RWPE2 (cell line): ENCODE results near the gene LRRN4.
A peak's percentile ranks its signal among the peaks of the same experiment; 100 is the strongest.

Experiments used
- ATAC-seq: fragments of 200-7000 bp; cut with Tn5 transposase; 3 replicates; pipeline ENCODE4 v1.9.1; 2021; ENCODE audit warnings: low read depth
- DNase-seq: peaks from one replicate; pipeline ENCODE4 v3.0.0-alpha.2; 2020; ENCODE audit warnings: low spot score
- H3K27ac ChIP-seq: fragments of 450-650 bp; 2 replicates; pipeline ENCODE4 v1.5.1; 2017; ENCODE audit warnings: mild to moderate bottlenecking; ENCODE audit not compliant: poor library complexity, severe bottlenecking
- H3K27me3 ChIP-seq: fragments of 250-450 bp; sonication (Bioruptor Pico); 2 replicates; pipeline ENCODE4 v1.5.1; 2021; ENCODE audit warnings: mild to moderate bottlenecking, moderate library complexity; ENCODE audit not compliant: insufficient read depth, poor library complexity, severe bottlenecking
- H3K36me3 ChIP-seq: fragments of 250-450 bp; sonication (Bioruptor Pico); 2 replicates; pipeline ENCODE4 v1.5.1; 2020; ENCODE audit warnings: low read depth, mild to moderate bottlenecking, moderate library complexity
- H3K4me1 ChIP-seq: fragments of 250-450 bp; sonication (Bioruptor Pico); 2 replicates; pipeline ENCODE4 v1.5.1; 2021; ENCODE audit warnings: mild to moderate bottlenecking, moderate library complexity; ENCODE audit not compliant: insufficient read depth, poor library complexity, severe bottlenecking
- H3K4me3 ChIP-seq: fragments of 250-450 bp; sonication (Bioruptor Pico); 2 replicates; pipeline ENCODE4 v1.5.1; 2021; ENCODE audit warnings: mild to moderate bottlenecking, moderate library complexity; ENCODE audit not compliant: severe bottlenecking
- H3K9me3 ChIP-seq: fragments of 250-450 bp; sonication (Bioruptor Pico); 2 replicates; pipeline ENCODE4 v1.5.1; 2021; ENCODE audit warnings: mild to moderate bottlenecking, moderate library complexity; ENCODE audit not compliant: severe bottlenecking
- TF ChIP-seq, protein P1 (sequence below): fragments of 450-650 bp; IDR thresholded peaks from one replicate; pipeline ENCODE4 v1.5.1; 2017; ENCODE audit warnings: mild to moderate bottlenecking, moderate library complexity; ENCODE audit not compliant: poor library complexity, severe bottlenecking

Gene LRRN4

GRCh38 chr20:6048391-6048790 lies 5.5 kb downstream of the LRRN4 start:
- DNase-seq (no peak), ATAC-seq (no peak)
- Histone ChIP-seq H3K27ac (no peak overlapping the region), H3K27me3 (no peaks in the 10 kb centered on the region), H3K4me3 (no peak overlapping the region), H3K4me1 (peaks cover 2% of the 10 kb centered on the region), H3K36me3 (no peaks in the 10 kb centered on the region), H3K9me3 (no peaks in the 10 kb centered on the region)
- TF ChIP-seq, protein P1, sequence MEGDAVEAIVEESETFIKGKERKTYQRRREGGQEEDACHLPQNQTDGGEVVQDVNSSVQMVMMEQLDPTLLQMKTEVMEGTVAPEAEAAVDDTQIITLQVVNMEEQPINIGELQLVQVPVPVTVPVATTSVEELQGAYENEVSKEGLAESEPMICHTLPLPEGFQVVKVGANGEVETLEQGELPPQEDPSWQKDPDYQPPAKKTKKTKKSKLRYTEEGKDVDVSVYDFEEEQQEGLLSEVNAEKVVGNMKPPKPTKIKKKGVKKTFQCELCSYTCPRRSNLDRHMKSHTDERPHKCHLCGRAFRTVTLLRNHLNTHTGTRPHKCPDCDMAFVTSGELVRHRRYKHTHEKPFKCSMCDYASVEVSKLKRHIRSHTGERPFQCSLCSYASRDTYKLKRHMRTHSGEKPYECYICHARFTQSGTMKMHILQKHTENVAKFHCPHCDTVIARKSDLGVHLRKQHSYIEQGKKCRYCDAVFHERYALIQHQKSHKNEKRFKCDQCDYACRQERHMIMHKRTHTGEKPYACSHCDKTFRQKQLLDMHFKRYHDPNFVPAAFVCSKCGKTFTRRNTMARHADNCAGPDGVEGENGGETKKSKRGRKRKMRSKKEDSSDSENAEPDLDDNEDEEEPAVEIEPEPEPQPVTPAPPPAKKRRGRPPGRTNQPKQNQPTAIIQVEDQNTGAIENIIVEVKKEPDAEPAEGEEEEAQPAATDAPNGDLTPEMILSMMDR: no peak

DNA sequence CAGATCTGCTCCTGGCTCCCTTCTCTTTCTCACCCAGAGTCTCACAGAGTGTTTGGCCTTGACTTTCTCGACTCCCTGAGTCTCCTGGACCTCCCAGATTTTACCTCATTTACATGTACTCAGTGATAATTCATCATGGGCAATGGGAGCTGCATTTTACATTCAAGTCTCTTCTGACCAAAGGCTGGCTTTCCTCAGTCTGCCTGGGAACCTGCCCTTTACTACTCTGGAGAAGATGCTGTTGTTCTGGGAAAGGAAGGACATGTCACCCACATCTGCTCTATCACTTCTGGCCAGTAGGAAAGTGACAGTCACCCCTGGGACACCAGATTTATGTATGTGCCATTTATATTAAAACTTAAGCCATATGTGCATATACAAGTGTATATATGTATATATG lies 7.4 kb downstream of the LRRN4 start:
- DNase-seq: no peak
- H3K36me3 ChIP-seq: no peaks in the 10 kb centered on the region
- ATAC-seq: no peak
- no peaks in the 10 kb centered on the region for H3K9me3 ChIP-seq
- TF ChIP-seq, protein P1: no peak
- H3K4me1 ChIP-seq: no peaks in the 10 kb centered on the region
- H3K4me3 ChIP-seq: no peak overlapping the region
- no peaks in the 10 kb centered on the region for H3K27me3 ChIP-seq
- no peak overlapping the region for H3K27ac ChIP-seq

DNA sequence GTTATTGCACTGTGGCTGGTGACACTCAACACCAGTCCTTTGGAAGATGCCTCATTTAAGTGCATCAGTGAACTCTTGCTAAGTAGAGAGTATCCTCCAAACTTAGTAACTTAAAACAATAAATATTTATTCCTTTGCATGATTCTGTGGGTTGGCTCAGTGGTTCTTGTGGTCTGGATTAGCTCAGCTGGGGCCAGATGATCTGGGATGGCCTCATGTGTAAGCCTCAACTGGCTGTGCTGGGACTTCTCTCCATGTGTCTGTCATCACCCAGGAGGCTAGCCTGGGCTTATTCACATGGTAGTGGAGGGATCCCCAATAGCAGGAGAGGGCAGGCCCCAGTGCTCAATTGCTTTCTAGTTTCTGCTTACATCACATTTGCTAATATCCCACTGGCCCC lies 8.3 kb downstream of the LRRN4 start:
- Histone ChIP-seq H3K9me3 (no peaks in the 10 kb centered on the region), H3K27ac (no peak overlapping the region), H3K27me3 (no peaks in the 10 kb centered on the region), H3K36me3 (no peaks in the 10 kb centered on the region), H3K4me1 (no peaks in the 10 kb centered on the region), H3K4me3 (no peak overlapping the region)
- DNase-seq (no peak), ATAC-seq (no peak)
- TF ChIP-seq, protein P1: no peak

GRCh38 chr20:6044115-6044514 lies 9.7 kb downstream of the LRRN4 start:
- no peaks in the 10 kb centered on the region for H3K9me3 ChIP-seq
- H3K27ac ChIP-seq: no peak overlapping the region
- no peak overlapping the region for H3K4me3 ChIP-seq
- DNase-seq (no peak), ATAC-seq (peak; percentile 48; the same call in 2 of the 3 replicates)
- TF ChIP-seq, protein P1: no peak
- H3K4me1 ChIP-seq: no peaks in the 10 kb centered on the region
- H3K36me3 ChIP-seq: 0 out of 2 replicates have a peak, but pooled peaks cover 5% of the 10 kb centered on the region
- no peaks in the 10 kb centered on the region for H3K27me3 ChIP-seq

GRCh38 chr20:6041808-6042265 lies 12.0 kb downstream of the LRRN4 start:
- DNase-seq (no peak), ATAC-seq (no peak)
- TF ChIP-seq, protein P1: no peak
- H3K9me3 ChIP-seq: no peaks in the 10 kb centered on the region
- H3K4me1 ChIP-seq: no peaks in the 10 kb centered on the region
- H3K27ac ChIP-seq: no peak overlapping the region
- no peak overlapping the region for H3K4me3 ChIP-seq
- peaks cover 24% of the 10 kb centered on the region for H3K36me3 ChIP-seq
- H3K27me3 ChIP-seq: no peaks in the 10 kb centered on the region
